Measurements from ENCODE around the gene ST14. TPM values are rescaled to one million over a fixed set of nuclear protein-coding genes. Genes with fewer than 3 reads are reported as not detected.

ST14 gene
- polyA plus RNA-seq, 1 of the 3 experiments (the other 2 are of a cell fraction), result not detected

DNA sequence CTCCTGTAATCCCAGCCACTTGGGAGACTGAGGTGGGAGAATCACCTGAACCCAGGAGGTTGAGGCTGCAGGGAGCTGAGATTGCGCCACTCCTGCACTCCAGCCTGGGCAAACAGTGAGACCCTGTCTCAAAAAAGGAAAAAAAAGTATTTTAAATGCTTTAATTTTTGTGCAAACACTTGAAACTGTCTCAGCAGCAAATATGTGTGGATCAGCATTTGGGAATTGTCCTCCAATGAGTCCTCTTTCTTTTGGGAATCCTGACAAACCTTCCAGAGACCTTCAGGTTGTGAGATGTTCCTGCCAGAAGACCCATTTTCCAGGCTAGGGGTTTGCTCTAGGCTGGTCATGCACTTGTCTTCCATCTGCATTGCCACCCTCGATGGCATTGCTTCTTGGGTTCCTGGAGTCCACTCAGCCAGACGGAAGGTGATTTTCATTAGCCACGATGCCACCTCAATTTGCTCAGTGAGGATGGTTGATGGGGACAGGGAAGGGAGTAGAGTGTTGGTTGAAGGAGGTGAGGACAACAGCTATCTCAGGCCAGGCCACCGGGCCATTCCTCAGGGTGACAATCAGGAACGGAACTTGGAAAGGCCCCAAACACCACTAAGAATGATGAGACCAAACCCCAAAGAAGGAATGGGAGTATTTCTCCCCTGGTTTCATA lies 55.4 kb downstream of the ST14 start (continued):
- TF ChIP-seq, protein P1, sequence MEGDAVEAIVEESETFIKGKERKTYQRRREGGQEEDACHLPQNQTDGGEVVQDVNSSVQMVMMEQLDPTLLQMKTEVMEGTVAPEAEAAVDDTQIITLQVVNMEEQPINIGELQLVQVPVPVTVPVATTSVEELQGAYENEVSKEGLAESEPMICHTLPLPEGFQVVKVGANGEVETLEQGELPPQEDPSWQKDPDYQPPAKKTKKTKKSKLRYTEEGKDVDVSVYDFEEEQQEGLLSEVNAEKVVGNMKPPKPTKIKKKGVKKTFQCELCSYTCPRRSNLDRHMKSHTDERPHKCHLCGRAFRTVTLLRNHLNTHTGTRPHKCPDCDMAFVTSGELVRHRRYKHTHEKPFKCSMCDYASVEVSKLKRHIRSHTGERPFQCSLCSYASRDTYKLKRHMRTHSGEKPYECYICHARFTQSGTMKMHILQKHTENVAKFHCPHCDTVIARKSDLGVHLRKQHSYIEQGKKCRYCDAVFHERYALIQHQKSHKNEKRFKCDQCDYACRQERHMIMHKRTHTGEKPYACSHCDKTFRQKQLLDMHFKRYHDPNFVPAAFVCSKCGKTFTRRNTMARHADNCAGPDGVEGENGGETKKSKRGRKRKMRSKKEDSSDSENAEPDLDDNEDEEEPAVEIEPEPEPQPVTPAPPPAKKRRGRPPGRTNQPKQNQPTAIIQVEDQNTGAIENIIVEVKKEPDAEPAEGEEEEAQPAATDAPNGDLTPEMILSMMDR (IDR thresholded peaks at IDR 0.05), result no peak
- TF ChIP-seq TEAD4 (IDR thresholded peaks at IDR 0.05; ENCODE audit: borderline replicate concordance, insufficient read depth) (no peak), RXRA (IDR thresholded peaks at IDR 0.05; ENCODE audit: borderline replicate concordance, low read depth) (no peak)

GRCh38 chr11:130215531-130216220 lies 56.1 kb downstream of the ST14 start:
- H4K20me1 ChIP-seq (ENCODE audit: insufficient read depth), result no peaks in the 10 kb centered on the region
- ChIA-PET CTCF (interaction anchor here (0.8 to 2.5 kb wide), 5 partner anchors 15 to 679 kb away, joined by 3 to 8 read pairs (median 6); no protein-coding TSS in a partner anchor), POLR2A (no interaction called here)
- DNase-seq, result no peak
- no peaks in the 10 kb centered on the region for H3K79me2 ChIP-seq (ENCODE audit: insufficient read depth)
- H3K36me3 ChIP-seq (replicated peaks in 1 of 2; ENCODE audit: control insufficient read depth in 1 of 2, insufficient read depth in 2 of 2, low read length in 1 of 2), result no peaks in the 10 kb centered on the region
- no peak overlapping the region for H3K27ac ChIP-seq (ENCODE audit: low read depth in 2 of 2, low read length in 1 of 2)
- H3K9me3 ChIP-seq, result no peaks in the 10 kb centered on the region
- H3K27me3 ChIP-seq (ENCODE audit: insufficient read depth), result peaks cover 13% of the 10 kb centered on the region
- no peak overlapping the region for H3K9ac ChIP-seq
- H2AFZ ChIP-seq (ENCODE audit: low read depth), result no peak overlapping the region
- no peak overlapping the region for H3K4me3 ChIP-seq (ENCODE audit: low read depth in 2 of 2, low read length in 1 of 2)
- TF ChIP-seq, protein P2, sequence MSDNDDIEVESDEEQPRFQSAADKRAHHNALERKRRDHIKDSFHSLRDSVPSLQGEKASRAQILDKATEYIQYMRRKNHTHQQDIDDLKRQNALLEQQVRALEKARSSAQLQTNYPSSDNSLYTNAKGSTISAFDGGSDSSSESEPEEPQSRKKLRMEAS (IDR thresholded peaks at IDR 0.05; ENCODE audit: low read depth), result no peak
- TF ChIP-seq POLR2AphosphoS5 (IDR thresholded peaks at IDR 0.05; ENCODE audit: low read depth, low read length), result no peak
- H3K4me1 ChIP-seq (ENCODE audit: control insufficient read depth in 1 of 2, insufficient read depth in 2 of 2, low read depth in 1 of 2, low read length in 1 of 2), result peaks cover 0 to 3% of the 10 kb centered on the region in 2 experiments; a peak in 1 of 4 replicates
- no peaks in the 10 kb centered on the region for H3K9me2 ChIP-seq
- no peak overlapping the region for H3K4me2 ChIP-seq
- H3F3A ChIP-seq (replicated peaks; ENCODE audit: insufficient read depth), result no peaks in the 10 kb centered on the region
- 62% methylated on average over 10 of the region's 13 CpGs for WGBS (ENCODE audit: low lambda C conversion rate)

DNA sequence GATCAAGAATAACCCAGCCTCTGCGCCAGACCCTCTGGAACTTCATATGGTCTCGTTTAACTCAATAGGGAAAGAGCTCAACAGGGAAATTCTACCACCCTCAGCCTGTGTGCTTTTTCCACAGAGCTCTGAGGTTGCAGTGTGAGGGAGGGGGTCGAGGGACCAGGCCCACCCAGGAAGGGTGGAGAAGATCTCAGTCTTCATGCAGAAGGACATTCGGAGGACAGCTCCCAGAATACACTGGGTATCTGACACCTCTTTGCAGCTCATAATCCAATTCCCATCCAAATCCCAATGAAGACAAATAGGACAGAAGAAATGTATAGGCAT lies 56.6 kb downstream of the ST14 start:
- Histone ChIP-seq H3K9ac (no peak overlapping the region), H3K27ac (ENCODE audit: low read depth in 2 of 2, low read length in 1 of 2) (no peak overlapping the region), H4K20me1 (ENCODE audit: insufficient read depth) (no peaks in the 10 kb centered on the region), H3K79me2 (ENCODE audit: insufficient read depth) (no peaks in the 10 kb centered on the region), H3K4me1 (ENCODE audit: control insufficient read depth in 1 of 2, insufficient read depth in 2 of 2, low read depth in 1 of 2, low read length in 1 of 2) (peaks cover 0 to 3% of the 10 kb centered on the region in 2 experiments; a peak in 1 of 4 replicates), H3K9me2 (no peaks in the 10 kb centered on the region), H2AFZ (ENCODE audit: low read depth) (no peak overlapping the region), H3K36me3 (replicated peaks in 1 of 2; ENCODE audit: control insufficient read depth in 1 of 2, insufficient read depth in 2 of 2, low read length in 1 of 2) (no peaks in the 10 kb centered on the region), H3F3A (replicated peaks; ENCODE audit: insufficient read depth) (no peaks in the 10 kb centered on the region), H3K9me3 (no peaks in the 10 kb centered on the region), H3K4me3 (ENCODE audit: low read depth in 2 of 2, low read length in 1 of 2) (no peak overlapping the region), H3K4me2 (no peak overlapping the region), H3K27me3 (ENCODE audit: insufficient read depth) (peaks cover 11% of the 10 kb centered on the region)
- TF ChIP-seq USF1 (IDR thresholded peaks at IDR 0.05; ENCODE audit: borderline replicate concordance, low read depth) (no peak), NRF1 (IDR thresholded peaks at IDR 0.05; ENCODE audit: low read depth, low read length) (no peak), ELF1 (IDR thresholded peaks at IDR 0.05) (no peak), TAF1 (IDR thresholded peaks at IDR 0.05; ENCODE audit: borderline replicate concordance, low read depth, low read length) (no peak), TEAD4 (IDR thresholded peaks at IDR 0.05; ENCODE audit: borderline replicate concordance, insufficient read depth) (no peak), TCF12 (IDR thresholded peaks at IDR 0.05) (no peak), SMC3 (IDR thresholded peaks at IDR 0.05; ENCODE audit: low read depth, low read length) (no peak), GATA2 (CRISPR knock-in tag; IDR thresholded peaks at IDR 0.05) (no peak), IRF3 (IDR thresholded peaks at IDR 0.05; ENCODE audit: low read depth, low read length) (no peak), RXRA (IDR thresholded peaks at IDR 0.05; ENCODE audit: borderline replicate concordance, low read depth) (no peak), RAD21 (IDR thresholded peaks at IDR 0.05; ENCODE audit: low read length) (no peak), FOXJ3 (CRISPR knock-in tag; IDR thresholded peaks at IDR 0.05) (no peak), POLR2AphosphoS5 (IDR thresholded peaks at IDR 0.05; ENCODE audit: low read depth, low read length) (no peak), JUND (IDR thresholded peaks at IDR 0.05) (no peak)
- WGBS (ENCODE audit: low lambda C conversion rate), result 41% methylated on average over 3 of the region's 4 CpGs
- no peak for DNase-seq
- POLR2A ChIA-PET, result no interaction called here
- CTCF ChIA-PET, result interaction anchor here (0.8 to 2.5 kb wide), 6 partner anchors 15 to 678 kb away, joined by 3 to 8 read pairs (median 4); no protein-coding TSS in a partner anchor

Measured in SK-N-SH (cell line).